Testis (tissue), 3 donors: ENCODE data around the gene TTC8. TPM values are rescaled to one million over a fixed set of nuclear protein-coding genes. Genes with fewer than 3 reads are reported as not detected.

ENCODE experiments used
- DNase-seq: peaks from one replicate; pipeline ENCODE4 v3.0.0-alpha.2; 2019
- H3K27ac ChIP-seq, 2 donors: fragments of 200-600 bp; sonication (generic); one replicate each; pipeline ENCODE4 v1.5.1; 2019
- H3K27me3 ChIP-seq: fragments of 200-600 bp; sonication (generic); one replicate; pipeline ENCODE4 v1.5.1; 2019
- H3K36me3 ChIP-seq: fragments of 200-600 bp; sonication (generic); one replicate; pipeline ENCODE4 v1.5.1; 2017; ENCODE audit warnings: low read depth; ENCODE audit errors: missing control alignments
- H3K4me1 ChIP-seq: fragments of 200-600 bp; sonication (generic); one replicate; pipeline ENCODE4 v1.5.1; 2019
- H3K4me3 ChIP-seq, 2 donors: fragments of 200-600 bp; sonication (generic); one replicate each; pipeline ENCODE4 v1.5.1; 2017 to 2019
- H3K9me3 ChIP-seq: fragments of 200-600 bp; sonication (generic); one replicate; pipeline ENCODE4 v1.5.1; 2017
- POLR2A ChIP-seq: fragments of 450-650 bp; IDR thresholded peaks from one replicate; pipeline ENCODE4 v1.6.1; 2017; ENCODE audit warnings: antibody characterized with exemption, mild to moderate bottlenecking, moderate library complexity
- WGBS, 2 donors: methylation state at CpG; one replicate each; pipeline ENCODE4 v1.1.5; 2018; 5-methylcytosine and 5-hydroxymethylcytosine counted together
- intact Hi-C: fragments of 100-400 bp; cut with DNase I; formaldehyde crosslinking; loops from one replicate; pipeline ENCODE4 v1.15.1; 2023; ENCODE audit warnings: low total_unique reads
- polyA plus RNA-seq: library from polyadenylated mRNA; stranded (reverse); fragments of 350-450 nt; fragmentation: Illumina TruSeq; extraction: RNeasy Lipid Tissue Mini Kit (QIAGEN cat#74804); gene quantifications from one replicate; pipeline ENCODE4 v1.2.3, GENCODE V29; 2014; ENCODE audit warnings: low read depth, low replicate concordance; ENCODE audit not compliant: insufficient read depth
- total RNA-seq, 2 donors: library from RNA; depleted of rRNA; stranded (reverse); fragments of >200 nt; gene quantifications; one replicate each; pipeline ENCODE4 v1.2.3, GENCODE V29; 2016
- TF ChIP-seq, protein P1 (sequence below), 3 experiments: fragments of 450-650 bp in 2 of 3; fragments of 200-600 bp in 1 of 3; sonication (generic) in 1 of 3; IDR thresholded peaks; one replicate each; pipeline ENCODE4 v1.5.1; 2016 to 2019; ENCODE audit warnings: antibody characterized with exemption in 3 of 3, mild to moderate bottlenecking in 2 of 3, moderate library complexity in 1 of 3

TTC8 gene
- total and polyA plus RNA-seq, 3 donors from 2014 or later: 67.5 to 144 (median 139) TPM

DNA sequence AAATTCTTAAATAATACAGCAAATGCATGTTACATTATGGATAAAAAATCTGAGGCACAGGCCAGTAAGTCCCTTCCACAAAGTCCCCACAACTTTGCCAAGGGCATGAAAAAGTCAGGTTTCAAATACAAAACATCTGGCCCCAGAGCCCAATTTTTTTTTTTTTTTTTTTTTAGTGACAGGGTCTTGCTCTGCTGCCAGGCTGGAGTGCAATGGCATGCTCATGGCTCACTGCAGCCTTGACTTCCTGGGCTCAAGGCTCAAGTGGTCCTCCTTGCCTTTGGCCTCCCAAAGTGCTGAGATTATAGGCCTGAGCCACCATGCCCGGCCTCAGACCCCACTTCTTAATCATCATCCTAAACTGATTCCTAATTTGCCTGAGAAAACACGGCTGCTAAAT is 3.1 kb upstream of the TTC8 start:
- no peak overlapping the region for H3K4me3 ChIP-seq
- intact Hi-C loops: no loop called here
- no peaks in the 10 kb centered on the region for H3K27me3 ChIP-seq
- no peaks in the 10 kb centered on the region for H3K9me3 ChIP-seq
- no peaks in the 10 kb centered on the region for H3K36me3 ChIP-seq
- DNase-seq: no peak
- peak overlapping the region; percentile 14 to 74 for H3K27ac ChIP-seq
- TF ChIP-seq, protein P1, sequence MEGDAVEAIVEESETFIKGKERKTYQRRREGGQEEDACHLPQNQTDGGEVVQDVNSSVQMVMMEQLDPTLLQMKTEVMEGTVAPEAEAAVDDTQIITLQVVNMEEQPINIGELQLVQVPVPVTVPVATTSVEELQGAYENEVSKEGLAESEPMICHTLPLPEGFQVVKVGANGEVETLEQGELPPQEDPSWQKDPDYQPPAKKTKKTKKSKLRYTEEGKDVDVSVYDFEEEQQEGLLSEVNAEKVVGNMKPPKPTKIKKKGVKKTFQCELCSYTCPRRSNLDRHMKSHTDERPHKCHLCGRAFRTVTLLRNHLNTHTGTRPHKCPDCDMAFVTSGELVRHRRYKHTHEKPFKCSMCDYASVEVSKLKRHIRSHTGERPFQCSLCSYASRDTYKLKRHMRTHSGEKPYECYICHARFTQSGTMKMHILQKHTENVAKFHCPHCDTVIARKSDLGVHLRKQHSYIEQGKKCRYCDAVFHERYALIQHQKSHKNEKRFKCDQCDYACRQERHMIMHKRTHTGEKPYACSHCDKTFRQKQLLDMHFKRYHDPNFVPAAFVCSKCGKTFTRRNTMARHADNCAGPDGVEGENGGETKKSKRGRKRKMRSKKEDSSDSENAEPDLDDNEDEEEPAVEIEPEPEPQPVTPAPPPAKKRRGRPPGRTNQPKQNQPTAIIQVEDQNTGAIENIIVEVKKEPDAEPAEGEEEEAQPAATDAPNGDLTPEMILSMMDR (IDR thresholded peaks at IDR 0.05): no peak
- TF ChIP-seq POLR2A: no peak
- WGBS, 2 donors: 66 to 72% methylated on average over 2 of the region's 2 CpGs
- H3K4me1 ChIP-seq: peaks cover 30% of the 10 kb centered on the region

DNA sequence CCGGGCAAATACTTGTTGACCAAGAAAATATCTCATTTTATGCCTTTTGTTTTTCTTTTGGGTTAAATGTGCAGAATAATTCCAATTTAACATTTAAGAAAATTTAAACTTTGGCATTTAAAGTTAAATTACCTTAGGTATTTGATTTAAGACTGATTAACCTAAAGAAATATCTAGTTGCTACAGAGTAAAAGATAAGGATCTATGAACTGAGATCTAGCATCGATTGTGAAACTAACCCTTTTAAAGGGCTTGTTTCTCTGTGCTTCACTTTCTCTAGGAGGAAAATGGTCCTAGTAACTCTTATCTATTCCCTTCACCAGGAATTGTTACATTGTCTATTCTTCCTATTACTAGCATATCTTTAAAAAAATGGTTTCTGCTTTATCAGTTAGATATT is 2.6 kb upstream of the TTC8 start:
- Histone ChIP-seq H3K4me1 (peaks cover 30% of the 10 kb centered on the region), H3K9me3 (no peaks in the 10 kb centered on the region), H3K27me3 (no peaks in the 10 kb centered on the region), H3K4me3 (no peak overlapping the region), H3K27ac (peak overlapping the region; percentile 16 to 60), H3K36me3 (no peaks in the 10 kb centered on the region)
- no peak for DNase-seq
- TF ChIP-seq POLR2A: no peak
- TF ChIP-seq, protein P1 (IDR thresholded peaks at IDR 0.05): no peak
- intact Hi-C loops: no loop called here
- 55 to 61% methylated on average over 2 of the region's 2 CpGs for WGBS, 2 donors

DNA sequence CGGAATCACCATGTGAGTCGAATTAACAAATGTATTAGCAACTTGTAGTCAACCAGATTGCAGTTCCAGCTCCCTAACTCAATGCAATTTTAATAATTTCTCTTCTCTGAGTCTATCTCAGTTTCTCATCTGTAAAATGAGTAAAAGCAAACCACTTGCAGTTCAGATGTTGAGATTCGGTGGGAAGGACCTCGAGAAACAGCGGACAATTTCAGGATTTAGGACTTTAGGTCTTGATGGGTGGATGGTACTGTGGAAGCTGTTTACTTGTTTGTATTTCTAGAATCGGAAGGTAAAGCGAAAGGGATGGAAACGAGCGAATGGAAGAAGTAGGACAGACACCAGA is 510 bp upstream of the TTC8 start:
- WGBS, 2 donors: 4 to 6% methylated on average over 9 of the region's 9 CpGs
- intact Hi-C loops: no loop called here

DNA sequence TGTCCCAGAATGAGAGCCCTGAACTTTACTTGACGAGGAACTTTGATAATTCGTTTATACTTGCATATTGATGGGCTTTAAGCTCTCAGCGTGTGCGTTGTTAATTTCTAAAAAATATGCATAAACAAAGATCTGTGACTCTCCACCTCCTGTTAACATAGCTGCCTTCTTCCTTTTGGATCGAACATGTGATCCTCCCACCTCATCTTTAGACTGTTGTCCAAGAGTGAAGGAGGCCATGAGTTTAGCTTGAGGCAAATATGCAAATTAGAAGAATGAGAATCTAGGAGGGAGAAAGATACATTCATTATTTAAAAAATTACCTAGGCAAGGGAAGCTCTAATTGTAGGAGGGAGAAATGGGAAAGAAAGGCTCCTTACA is 617 bp downstream of the TTC8 start:
- Histone ChIP-seq H3K27me3 (no peaks in the 10 kb centered on the region), H3K27ac (peak overlapping the region; percentile 59 to 92), H3K4me3 (peak overlapping the region; percentile 63 to 79), H3K36me3 (no peaks in the 10 kb centered on the region), H3K4me1 (peaks cover 37% of the 10 kb centered on the region), H3K9me3 (no peaks in the 10 kb centered on the region)
- 0 to 4% methylated on average over 5 of the region's 5 CpGs for WGBS, 2 donors
- DNase-seq: no peak
- TF ChIP-seq, protein P1 (IDR thresholded peaks at IDR 0.05): no peak
- no peak for TF ChIP-seq POLR2A
- intact Hi-C loops: no loop called here

More for the DNA sequence above, 510 bp upstream of the TTC8 start:
- TF ChIP-seq, protein P1 (IDR thresholded peaks at IDR 0.05): no peak
- no peak for TF ChIP-seq POLR2A
- Histone ChIP-seq H3K4me3 (peak overlapping the region; percentile 63 to 79), H3K9me3 (no peaks in the 10 kb centered on the region), H3K4me1 (peaks cover 37% of the 10 kb centered on the region), H3K27me3 (no peaks in the 10 kb centered on the region), H3K27ac (peak overlapping the region; percentile 59 to 92), H3K36me3 (no peaks in the 10 kb centered on the region)
- DNase-seq: no peak

DNA sequence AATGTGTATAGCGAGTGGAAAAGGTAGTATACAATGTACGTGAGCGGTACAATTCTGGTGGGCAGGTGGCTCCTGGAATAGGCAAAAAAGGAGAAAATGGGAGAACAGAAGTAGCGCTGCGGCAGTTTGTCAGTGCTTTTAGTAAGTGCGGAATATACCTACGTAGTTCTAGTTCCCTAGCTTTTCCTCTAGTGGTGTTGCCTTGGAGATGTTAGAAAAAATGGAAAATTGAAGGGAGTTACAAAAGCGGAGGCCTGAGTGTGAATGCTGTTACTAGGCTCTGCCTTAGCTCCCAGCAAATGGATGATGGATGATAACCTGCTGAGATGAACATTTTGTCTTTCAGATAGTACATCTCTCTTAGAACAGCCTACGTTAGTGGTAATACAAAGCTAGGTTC is 1.1 kb downstream of the TTC8 start:
- no peak for DNase-seq
- no peaks in the 10 kb centered on the region for H3K36me3 ChIP-seq
- peaks cover 36% of the 10 kb centered on the region for H3K4me1 ChIP-seq
- TF ChIP-seq, protein P1 (IDR thresholded peaks at IDR 0.05): no peak
- TF ChIP-seq POLR2A: no peak
- no peaks in the 10 kb centered on the region for H3K9me3 ChIP-seq
- no peaks in the 10 kb centered on the region for H3K27me3 ChIP-seq
- H3K27ac ChIP-seq: peak overlapping the region; percentile 59 to 92
- intact Hi-C loops: no loop called here
- peak overlapping the region; percentile 63 to 79 for H3K4me3 ChIP-seq
- WGBS, 2 donors: 46 to 47% methylated on average over 9 of the region's 9 CpGs
